Tibial nerve (tissue), 3 donors: ENCODE results near the gene BLTP1.

ENCODE experiments used
- CTCF ChIP-seq, 5 experiments: fragments of 200-600 bp in 3 of 5; fragments of 450-650 bp in 2 of 5; sonication (generic) in 3 of 5; IDR thresholded peaks; one replicate each; pipeline ENCODE4 v1.5.1; 2016 to 2019; ENCODE audit warnings: antibody characterized with exemption in 5 of 5, mild to moderate bottlenecking in 3 of 5, moderate library complexity in 2 of 5
- POLR2A ChIP-seq, 2 donors: fragments of 450-650 bp; IDR thresholded peaks; one replicate each; pipeline ENCODE4 v1.6.1; 2017; ENCODE audit warnings: antibody characterized with exemption in 2 of 2, mild to moderate bottlenecking in 2 of 2, moderate library complexity in 2 of 2

GRCh38 chr4:122152711-122153226, 638 bp downstream of the BLTP1 start:
- TF ChIP-seq CTCF (IDR thresholded peaks at IDR 0.05) (no peak), POLR2A (IDR thresholded peaks at IDR 0.05) (no peak)
